NOMO-1 treated with dmso at 0.1 percent for 144 hours (cell line): ENCODE data around the gene PYCR2.
A peak's percentile ranks its signal among the peaks of the same experiment; 100 is the strongest.
"Not testable (repeated sequence)": the region's sequence is repeated elsewhere in the genome, so short reads cannot be mapped to it uniquely, and the experiment has no call there.

Experiments
- DNase-seq: peaks from one replicate; lab custom pipeline; 2025; ENCODE audit not compliant: unreplicated experiment; lab: John Stamatoyannopoulos, UW

Gene PYCR2

GRCh38 chr1:225892307-225892706, 31.7 kb downstream of the PYCR2 start:
- no peak for DNase-seq

- DNase-seq = no peak
These were observed 32.6 kb downstream of the PYCR2 start for GRCh38 chr1:225891229-225891972.

- DNase-seq = no peak
These were observed 33.5 kb downstream of the PYCR2 start for GRCh38 chr1:225890346-225891228.

GRCh38 chr1:225889743-225890142, 34.3 kb downstream of the PYCR2 start:
- DNase-seq = no peak

- DNase-seq = no peak
These were observed 35.0 kb downstream of the PYCR2 start, which contains the start of gene LEFTY1 for GRCh38 chr1:225888898-225889601. LEFTY1 (minus strand) TSS chr1:225889146; CDS start chr1:225889066, 80 bp downstream.

GRCh38 chr1:225888289-225888897, 35.7 kb downstream of the PYCR2 start:
- no peak for DNase-seq

GRCh38 chr1:225887554-225888288, 36.3 kb downstream of the PYCR2 start:
- DNase-seq = not testable (repeated sequence)

GRCh38 chr1:225887030-225887314, 37.1 kb downstream of the PYCR2 start:
- DNase-seq = no peak

- DNase-seq = no peak
These were observed 37.7 kb downstream of the PYCR2 start for GRCh38 chr1:225886159-225887029.

GRCh38 chr1:225885336-225885735, 38.7 kb downstream of the PYCR2 start:
- peak; percentile 72 for DNase-seq

GRCh38 chr1:225883616-225884265, 40.3 kb downstream of the PYCR2 start:
- DNase-seq = no peak

- peak; percentile 5 for DNase-seq
These were observed 41.1 kb downstream of the PYCR2 start for GRCh38 chr1:225882694-225883615.

GRCh38 chr1:225881959-225882693, 41.9 kb downstream of the PYCR2 start, which contains the start of gene TMEM63A:
TMEM63A (minus strand) TSS chr1:225882380; CDS start chr1:225877580, 4,800 bp downstream.
- DNase-seq = peak; percentile 77

- DNase-seq = no peak
These were observed 42.7 kb downstream of the PYCR2 start for GRCh38 chr1:225881081-225881958.

GRCh38 chr1:225880636-225881035, 43.4 kb downstream of the PYCR2 start:
- no peak for DNase-seq

GRCh38 chr1:225880222-225880588, 43.8 kb downstream of the PYCR2 start:
- DNase-seq = no peak
